SU-DHL-6 (cell line): Measurements from ENCODE around the gene MTERF1.
"Not testable (repeated sequence)": the region's sequence is repeated elsewhere in the genome, so short reads cannot be mapped to it uniquely, and the experiment has no call there.

Experiments
- CTCF ChIP-seq: fragments of 200-600 bp; sonication (generic); IDR thresholded peaks from one replicate; pipeline ENCODE4 v1.5.1; 2017; ENCODE audit warnings: antibody characterized with exemption, mild to moderate bottlenecking, low read length, moderate library complexity; ENCODE audit not compliant: insufficient read depth, poor library complexity, severe bottlenecking
- EZH2phosphoT487 ChIP-seq: fragments of 200-600 bp; sonication (generic), shearing (Covaris generic); conservative IDR thresholded peaks from 2 replicates; pipeline ENCODE4 v1.6.1; 2018; ENCODE audit warnings: mild to moderate bottlenecking, antibody characterized with exemption, low read length, moderate library complexity, mixed read lengths

GRCh38 chr7:91887336-91888213 is 7.1 kb upstream of the MTERF1 start:
- not testable (repeated sequence) for TF ChIP-seq EZH2phosphoT487, CTCF
